AG10803 (cell line): ENCODE data around the gene CELSR1.
A peak's percentile ranks its signal among the peaks of the same experiment; 100 is the strongest.
"Not testable (repeated sequence)": the region's sequence is repeated elsewhere in the genome, so short reads cannot be mapped to it uniquely, and the experiment has no call there.

Experiments used
- DNase-seq: peaks from one replicate; pipeline ENCODE4 v3.0.0; 2010; ENCODE audit warnings: low read depth
- H3K4me3 ChIP-seq: 2 replicates; pipeline ENCODE4 v1.5.1; 2011; ENCODE audit warnings: mild to moderate bottlenecking, low read length, control low read depth
- TF ChIP-seq, protein P1 (sequence below): conservative IDR thresholded peaks from 2 replicates; pipeline ENCODE4 v1.5.1; 2011; ENCODE audit warnings: mild to moderate bottlenecking, low read length, control low read depth, inconsistent platforms

The CELSR1 gene

DNA sequence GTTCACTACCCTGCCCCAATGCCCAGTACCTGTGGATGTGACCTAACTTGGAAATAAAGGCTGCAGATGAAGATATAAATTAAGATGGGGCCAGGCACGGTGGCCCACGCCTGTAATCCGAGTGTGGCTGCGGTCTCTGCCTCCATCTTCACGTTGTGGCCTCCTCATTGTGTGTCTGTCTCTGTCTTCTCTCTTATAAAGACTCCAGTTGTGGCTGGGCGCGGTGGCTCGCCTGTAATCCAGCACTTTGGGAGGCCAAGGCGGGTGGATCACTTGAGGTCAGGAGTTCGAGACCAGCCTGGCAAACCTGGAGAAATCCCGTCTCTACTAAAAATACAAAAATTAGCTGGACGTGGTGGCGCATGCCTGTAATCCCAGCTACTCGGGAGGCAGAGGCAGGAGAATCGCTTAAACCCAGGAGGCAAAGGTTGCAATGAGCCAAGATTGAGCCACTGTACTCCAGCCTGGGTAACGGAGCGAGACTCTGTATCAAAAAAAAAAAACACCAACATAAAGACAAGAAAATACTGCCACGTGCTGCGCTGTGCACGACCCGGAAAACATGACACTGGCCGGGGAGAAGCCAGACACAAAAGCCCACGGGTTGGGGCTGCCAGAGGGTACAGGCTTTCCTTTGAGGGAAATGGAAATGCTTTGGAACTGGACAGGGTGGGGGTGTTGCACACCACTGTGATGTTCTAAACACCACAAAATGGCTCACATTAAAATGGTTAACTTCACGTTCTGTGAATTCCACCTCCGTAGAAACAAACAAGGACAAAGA, 18.7 kb downstream of the CELSR1 start:
- DNase-seq = no peak
- no peak overlapping the region for H3K4me3 ChIP-seq
- TF ChIP-seq, protein P1, sequence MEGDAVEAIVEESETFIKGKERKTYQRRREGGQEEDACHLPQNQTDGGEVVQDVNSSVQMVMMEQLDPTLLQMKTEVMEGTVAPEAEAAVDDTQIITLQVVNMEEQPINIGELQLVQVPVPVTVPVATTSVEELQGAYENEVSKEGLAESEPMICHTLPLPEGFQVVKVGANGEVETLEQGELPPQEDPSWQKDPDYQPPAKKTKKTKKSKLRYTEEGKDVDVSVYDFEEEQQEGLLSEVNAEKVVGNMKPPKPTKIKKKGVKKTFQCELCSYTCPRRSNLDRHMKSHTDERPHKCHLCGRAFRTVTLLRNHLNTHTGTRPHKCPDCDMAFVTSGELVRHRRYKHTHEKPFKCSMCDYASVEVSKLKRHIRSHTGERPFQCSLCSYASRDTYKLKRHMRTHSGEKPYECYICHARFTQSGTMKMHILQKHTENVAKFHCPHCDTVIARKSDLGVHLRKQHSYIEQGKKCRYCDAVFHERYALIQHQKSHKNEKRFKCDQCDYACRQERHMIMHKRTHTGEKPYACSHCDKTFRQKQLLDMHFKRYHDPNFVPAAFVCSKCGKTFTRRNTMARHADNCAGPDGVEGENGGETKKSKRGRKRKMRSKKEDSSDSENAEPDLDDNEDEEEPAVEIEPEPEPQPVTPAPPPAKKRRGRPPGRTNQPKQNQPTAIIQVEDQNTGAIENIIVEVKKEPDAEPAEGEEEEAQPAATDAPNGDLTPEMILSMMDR = no peak

DNA sequence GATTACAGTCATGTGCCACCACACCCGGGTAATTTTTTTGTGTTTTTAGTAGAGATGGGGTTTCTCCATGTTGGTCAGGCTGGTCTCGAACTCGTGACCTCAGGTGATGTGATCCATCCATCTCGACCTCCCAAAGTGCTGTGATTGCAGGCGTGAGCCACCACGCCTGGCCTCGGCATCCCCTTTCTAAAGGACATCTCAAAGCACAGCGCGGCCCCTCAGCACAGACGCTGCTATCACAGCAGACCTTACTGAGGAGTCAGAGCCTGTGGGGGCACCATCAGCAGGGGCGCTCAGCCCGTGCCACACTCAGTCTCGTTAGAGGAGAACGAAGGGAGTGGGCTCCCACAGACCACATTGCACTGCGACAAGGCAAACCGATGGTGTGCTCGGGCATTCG, 19.4 kb downstream of the CELSR1 start:
- no peak overlapping the region for H3K4me3 ChIP-seq
- TF ChIP-seq, protein P1 = no peak
- no peak for DNase-seq

DNA sequence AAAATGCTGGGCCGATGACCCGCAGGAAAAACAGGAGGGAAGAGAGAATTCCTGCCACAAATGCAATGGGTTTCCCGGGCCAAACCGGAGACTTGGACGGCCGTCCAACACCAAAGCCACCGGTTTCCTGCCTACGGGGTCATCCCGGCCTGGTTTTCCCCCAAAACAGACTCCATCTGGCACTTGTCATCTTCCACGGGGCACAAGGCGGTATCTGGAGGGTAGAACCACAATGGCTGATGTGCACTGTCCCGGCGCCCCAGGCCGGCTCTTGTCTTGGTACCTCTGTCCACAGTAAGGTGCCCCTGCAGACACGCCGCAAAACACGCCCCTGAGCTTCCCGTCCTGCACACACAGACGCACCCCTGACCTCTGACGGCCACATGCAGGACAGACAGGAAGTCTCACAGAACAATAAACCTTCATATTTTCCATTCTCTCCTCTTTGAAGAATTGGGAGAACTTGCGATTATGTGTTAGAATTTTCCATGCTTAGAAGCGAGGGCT, 20.1 kb downstream of the CELSR1 start:
- no peak for DNase-seq
- H3K4me3 ChIP-seq = no peak overlapping the region
- TF ChIP-seq, protein P1 = no peak

DNA sequence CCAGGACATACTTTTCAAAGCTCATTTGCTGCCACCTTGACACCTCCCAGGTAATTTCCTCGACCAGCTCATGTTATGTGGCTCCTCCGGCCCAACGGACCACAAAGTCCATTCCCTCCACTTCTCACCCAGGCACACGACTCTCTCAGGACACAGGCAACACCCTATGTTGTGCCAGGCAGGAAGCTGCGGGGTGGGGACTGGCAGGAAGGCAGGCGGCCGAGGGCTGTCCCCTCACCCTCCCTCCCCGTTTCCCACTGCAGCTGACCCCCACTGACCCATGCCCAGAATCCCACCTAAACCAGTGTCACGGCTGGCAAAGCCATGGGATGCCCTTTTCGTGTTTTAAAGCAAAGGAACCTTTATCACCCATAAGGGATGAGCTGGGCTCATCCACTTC, 20.8 kb downstream of the CELSR1 start:
- TF ChIP-seq, protein P1 = no peak
- H3K4me3 ChIP-seq = no peak overlapping the region
- no peak for DNase-seq

DNA sequence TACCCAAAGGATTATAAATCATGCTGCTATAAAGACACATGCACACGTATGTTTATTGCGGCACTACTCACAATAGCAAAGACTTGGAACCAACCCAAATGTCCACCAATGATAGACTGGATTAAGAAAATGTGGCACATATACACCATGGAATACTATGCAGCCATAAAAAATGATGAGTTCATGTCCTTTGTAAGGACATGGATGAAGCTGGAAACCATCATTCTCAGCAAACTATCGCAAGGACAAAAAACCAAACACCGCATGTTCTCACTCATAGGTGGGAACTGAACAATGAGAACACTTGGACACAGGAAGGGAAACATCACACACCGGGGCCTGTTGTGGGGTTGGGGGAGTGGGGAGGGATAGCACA, 21.3 kb downstream of the CELSR1 start:
- not testable (repeated sequence) for H3K4me3 ChIP-seq, DNase-seq

DNA sequence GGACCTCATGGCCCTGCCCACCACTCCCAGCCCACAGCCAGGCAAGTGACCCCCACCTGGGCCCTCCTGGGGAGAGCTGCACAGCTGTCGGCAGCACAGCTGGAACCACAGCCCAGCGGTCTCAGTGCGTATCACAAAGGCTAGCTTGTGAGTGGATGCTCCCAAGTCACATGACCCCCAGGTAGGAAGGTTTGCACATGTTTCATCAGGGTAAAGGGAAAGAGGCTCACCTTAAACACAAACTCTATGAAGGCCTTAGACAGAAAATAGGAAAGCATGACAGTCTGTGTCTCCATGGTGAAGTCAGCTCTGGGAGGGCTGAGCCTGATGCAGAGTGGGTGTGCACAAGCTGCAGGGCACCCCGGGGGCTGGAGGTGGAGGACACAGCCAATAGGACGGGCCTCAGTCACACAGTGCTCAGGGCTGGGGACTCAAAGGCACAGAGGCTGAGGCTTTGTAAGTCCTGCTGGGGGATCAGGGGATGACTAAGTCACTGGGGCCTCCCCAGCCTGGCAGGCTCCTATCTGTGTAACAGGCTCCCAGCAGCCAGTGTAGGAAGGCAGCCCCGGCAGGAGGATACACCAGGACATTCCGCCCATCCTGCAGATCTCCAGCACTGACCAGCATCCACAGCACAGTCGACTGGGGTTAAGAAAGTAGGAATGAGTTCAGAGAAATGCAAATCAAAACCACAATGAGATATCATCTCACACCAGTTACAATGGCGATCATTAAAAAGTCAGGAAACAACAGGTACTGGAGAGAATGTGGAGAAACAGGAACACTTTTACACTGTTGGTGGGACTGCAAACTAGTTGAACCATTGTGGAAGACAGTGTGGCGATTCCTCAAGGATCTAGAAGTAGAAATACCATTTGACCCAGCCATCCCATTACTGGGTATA, 22.0 kb downstream of the CELSR1 start:
- TF ChIP-seq, protein P1 = no peak
- no peak for DNase-seq
- H3K4me3 ChIP-seq = no peak overlapping the region

DNA sequence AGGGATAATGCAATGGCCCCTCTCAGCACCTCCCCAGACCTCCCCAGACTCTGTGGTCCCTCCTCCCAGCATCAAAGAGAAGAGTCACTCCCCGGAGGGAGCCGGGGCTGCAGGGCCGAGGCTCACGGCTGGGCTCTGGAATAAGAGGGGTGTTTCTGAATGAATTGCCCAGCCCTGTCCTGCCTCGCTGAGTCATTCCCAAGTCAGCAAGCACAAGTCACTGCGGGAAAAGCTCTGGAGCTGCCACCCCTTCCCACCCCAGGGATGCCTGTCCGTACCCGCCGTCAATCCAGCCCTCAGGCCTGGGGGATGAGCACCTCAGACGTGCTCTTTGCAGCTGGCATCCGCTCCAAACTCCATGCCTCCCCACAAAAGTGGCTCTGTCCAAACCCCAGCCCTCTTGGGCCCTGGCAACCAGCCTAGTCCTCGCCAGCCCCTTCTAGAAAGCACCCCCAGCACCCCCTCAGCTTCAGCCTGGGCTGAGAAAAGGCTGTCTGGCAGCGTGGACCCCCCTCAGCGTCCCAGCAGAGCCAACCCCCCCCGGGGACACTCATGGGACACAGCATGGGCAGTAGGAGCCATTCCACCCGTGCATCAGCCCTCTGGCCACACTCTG, 22.7 kb downstream of the CELSR1 start:
- TF ChIP-seq, protein P1 = no peak
- H3K4me3 ChIP-seq = no peak overlapping the region
- peak; percentile 41 for DNase-seq
